Measurements from ENCODE around the gene ADAMTS17. TPM values are rescaled to one million over a fixed set of nuclear protein-coding genes. Genes with fewer than 3 reads are reported as not detected.

Gene ADAMTS17
- total RNA-seq, 1 donor from 2014 or later, result 4.8 TPM

- Mint-ChIP-seq H3K4me1 (ENCODE audit: unreplicated experiment) (no peaks in the 10 kb centered on the region), H3K36me3 (ENCODE audit: low read depth, unreplicated experiment) (peaks cover 5% of the 10 kb centered on the region), H3K4me3 (ENCODE audit: unreplicated experiment) (no peak overlapping the region), H3K9me3 (ENCODE audit: unreplicated experiment) (no peaks in the 10 kb centered on the region), H3K27ac (ENCODE audit: unreplicated experiment) (no peak overlapping the region), H3K27me3 (ENCODE audit: unreplicated experiment) (peaks cover 6% of the 10 kb centered on the region)
- no peak for DNase-seq (ENCODE audit: low spot score)
- no peak for TF ChIP-seq CTCF (IDR thresholded peaks at IDR 0.05; ENCODE audit: unreplicated experiment)
Observed at GRCh38 chr15:100241572-100242482, 99.9 kb downstream of the ADAMTS17 start.

- DNase-seq (ENCODE audit: low spot score), result no peak
- H3K36me3 Mint-ChIP-seq (ENCODE audit: low read depth, unreplicated experiment), result peaks cover 9% of the 10 kb centered on the region
- H3K27me3 Mint-ChIP-seq (ENCODE audit: unreplicated experiment), result peaks cover 8% of the 10 kb centered on the region
- no peaks in the 10 kb centered on the region for H3K4me1 Mint-ChIP-seq (ENCODE audit: unreplicated experiment)
- H3K4me3 Mint-ChIP-seq (ENCODE audit: unreplicated experiment), result no peak overlapping the region
- TF ChIP-seq CTCF (IDR thresholded peaks at IDR 0.05; ENCODE audit: unreplicated experiment), result no peak
- no peak overlapping the region for H3K27ac Mint-ChIP-seq (ENCODE audit: unreplicated experiment)
- no peaks in the 10 kb centered on the region for H3K9me3 Mint-ChIP-seq (ENCODE audit: unreplicated experiment)
Observed at GRCh38 chr15:100236981-100237720, 104.6 kb downstream of the ADAMTS17 start.

GRCh38 chr15:100235030-100235617 lies 106.7 kb downstream of the ADAMTS17 start:
- Mint-ChIP-seq H3K9me3 (ENCODE audit: unreplicated experiment) (no peaks in the 10 kb centered on the region), H3K27me3 (ENCODE audit: unreplicated experiment) (peaks cover 6% of the 10 kb centered on the region), H3K4me1 (ENCODE audit: unreplicated experiment) (no peaks in the 10 kb centered on the region), H3K4me3 (ENCODE audit: unreplicated experiment) (no peak overlapping the region), H3K27ac (ENCODE audit: unreplicated experiment) (no peak overlapping the region), H3K36me3 (ENCODE audit: low read depth, unreplicated experiment) (peaks cover 4% of the 10 kb centered on the region)
- no peak for DNase-seq (ENCODE audit: low spot score)
- no peak for TF ChIP-seq CTCF (IDR thresholded peaks at IDR 0.05; ENCODE audit: unreplicated experiment)

GRCh38 chr15:100234158-100235029 lies 107.4 kb downstream of the ADAMTS17 start:
- no peaks in the 10 kb centered on the region for H3K9me3 Mint-ChIP-seq (ENCODE audit: unreplicated experiment)
- no peak overlapping the region for H3K27ac Mint-ChIP-seq (ENCODE audit: unreplicated experiment)
- no peak for DNase-seq (ENCODE audit: low spot score)
- peaks cover 4% of the 10 kb centered on the region for H3K36me3 Mint-ChIP-seq (ENCODE audit: low read depth, unreplicated experiment)
- no peak for TF ChIP-seq CTCF (IDR thresholded peaks at IDR 0.05; ENCODE audit: unreplicated experiment)
- no peak overlapping the region for H3K4me3 Mint-ChIP-seq (ENCODE audit: unreplicated experiment)
- H3K27me3 Mint-ChIP-seq (ENCODE audit: unreplicated experiment), result peaks cover 6% of the 10 kb centered on the region
- no peaks in the 10 kb centered on the region for H3K4me1 Mint-ChIP-seq (ENCODE audit: unreplicated experiment)
